Activated naive CD4-positive, alpha-beta T cell treated with anti-CD3 and anti-CD28 coated beads, Interleukin-2, amount 50 U/mL, for 24 hours (primary cell): ENCODE data around the gene DLGAP3.
"Not testable (repeated sequence)": the region's sequence is repeated elsewhere in the genome, so short reads cannot be mapped to it uniquely, and the experiment has no call there.

Experiments
- H3K27ac Mint-ChIP-seq: one replicate; pipeline ENCODE4 v1.8.0; 2021; ENCODE audit warnings: mild to moderate bottlenecking, mixed read lengths
- H3K27me3 Mint-ChIP-seq: one replicate; pipeline ENCODE4 v1.8.0; 2021; ENCODE audit warnings: mixed read lengths
- H3K36me3 Mint-ChIP-seq: one replicate; pipeline ENCODE4 v1.8.0; 2021; ENCODE audit warnings: mixed read lengths
- H3K4me1 Mint-ChIP-seq: one replicate; pipeline ENCODE4 v1.8.0; 2021; ENCODE audit warnings: mixed read lengths
- H3K4me3 Mint-ChIP-seq: one replicate; pipeline ENCODE4 v1.8.0; 2021; ENCODE audit warnings: mild to moderate bottlenecking, mixed read lengths
- H3K9me3 Mint-ChIP-seq: one replicate; pipeline ENCODE4 v1.8.0; 2021; ENCODE audit warnings: mixed read lengths

DLGAP3 gene

DNA sequence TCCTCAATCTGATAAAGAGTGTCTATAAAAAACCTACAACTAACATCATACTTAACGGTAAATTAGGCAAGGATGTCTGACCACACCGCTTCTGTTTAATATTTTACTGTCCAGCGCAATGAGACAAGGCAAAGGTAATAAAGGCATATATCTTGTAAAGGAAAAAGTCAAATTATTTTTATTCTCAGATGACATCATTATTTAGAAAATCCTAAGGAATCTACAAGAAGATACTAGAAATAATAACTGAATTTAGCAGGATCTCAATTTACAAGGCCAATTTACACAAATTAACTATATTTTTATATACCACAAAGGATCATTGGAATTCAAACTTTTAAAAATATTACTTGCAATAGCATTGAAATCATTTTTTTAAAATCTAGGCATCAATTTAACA lies 107.2 kb downstream of the DLGAP3 start:
- H3K27ac Mint-ChIP-seq = no peak overlapping the region
- H3K4me3 Mint-ChIP-seq = no peak overlapping the region
- H3K27me3 Mint-ChIP-seq = no peaks in the 10 kb centered on the region
- H3K4me1 Mint-ChIP-seq = no peaks in the 10 kb centered on the region
- peaks cover 2% of the 10 kb centered on the region for H3K36me3 Mint-ChIP-seq
- H3K9me3 Mint-ChIP-seq = no peaks in the 10 kb centered on the region

DNA sequence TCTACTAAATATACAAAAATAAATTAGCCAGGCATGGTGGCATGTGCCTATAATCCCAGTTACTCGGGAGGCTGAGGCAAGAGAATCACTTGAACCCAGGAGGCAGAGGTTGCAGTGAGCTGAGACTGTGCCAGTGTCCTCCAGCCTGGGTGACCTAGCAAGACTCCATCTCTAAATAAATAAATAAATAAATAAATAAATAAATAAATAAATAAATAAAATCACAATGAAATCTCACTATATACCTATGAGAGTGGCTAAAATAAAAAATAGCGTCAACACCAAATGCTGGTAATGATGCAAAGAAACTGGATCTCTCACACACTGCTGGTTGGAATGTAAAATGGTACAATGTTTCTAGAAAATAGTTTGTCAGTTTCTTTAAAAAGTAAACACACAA lies 110.6 kb downstream of the DLGAP3 start:
- H3K36me3 Mint-ChIP-seq, H3K9me3 Mint-ChIP-seq, H3K4me1 Mint-ChIP-seq, H3K4me3 Mint-ChIP-seq, H3K27ac Mint-ChIP-seq, H3K27me3 Mint-ChIP-seq: not testable (repeated sequence)

DNA sequence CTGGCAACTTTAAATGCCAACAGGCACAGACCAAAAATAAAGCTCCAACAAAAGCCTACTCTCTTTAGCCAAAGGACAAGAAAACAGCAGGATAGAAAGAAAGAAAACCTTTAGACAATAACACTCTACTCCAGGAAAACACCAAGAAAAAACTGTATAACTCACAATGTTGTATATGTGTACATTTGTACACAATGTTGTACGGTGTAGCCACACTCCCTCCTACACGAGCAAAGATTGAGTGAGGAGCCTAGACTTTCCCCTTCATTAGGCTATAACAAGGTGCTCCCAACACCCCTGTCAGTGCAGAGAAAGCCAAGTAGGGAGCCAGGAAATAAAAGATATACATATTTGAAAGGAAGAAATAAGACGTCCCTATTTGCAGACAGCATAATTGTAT lies 112.7 kb downstream of the DLGAP3 start:
- no peak overlapping the region for H3K27ac Mint-ChIP-seq
- no peaks in the 10 kb centered on the region for H3K4me1 Mint-ChIP-seq
- peaks cover 4% of the 10 kb centered on the region for H3K36me3 Mint-ChIP-seq
- no peak overlapping the region for H3K4me3 Mint-ChIP-seq
- H3K27me3 Mint-ChIP-seq = no peaks in the 10 kb centered on the region
- no peaks in the 10 kb centered on the region for H3K9me3 Mint-ChIP-seq

DNA sequence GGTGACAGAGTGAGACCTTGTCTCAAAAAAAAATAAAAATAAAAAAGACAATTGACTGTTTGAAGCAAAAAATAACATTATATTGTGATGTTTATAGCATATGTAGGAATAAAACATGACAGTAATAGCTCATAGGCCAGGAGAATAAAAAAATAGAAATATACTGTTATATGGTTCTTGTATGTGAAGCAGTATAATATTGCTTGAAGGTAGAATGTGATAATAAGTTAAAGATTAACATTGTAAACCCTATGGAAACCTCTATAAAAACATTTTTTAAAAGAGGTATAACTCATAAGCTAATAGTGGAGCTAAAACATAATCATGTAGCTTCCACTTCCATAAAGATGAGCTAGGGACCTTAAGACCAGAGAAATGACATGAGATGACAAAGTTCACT lies 113.1 kb downstream of the DLGAP3 start:
- no peak overlapping the region for H3K27ac Mint-ChIP-seq
- no peaks in the 10 kb centered on the region for H3K4me1 Mint-ChIP-seq

More for the DNA sequence above, 113.1 kb downstream of the DLGAP3 start:
- no peak overlapping the region for H3K4me3 Mint-ChIP-seq
- H3K27me3 Mint-ChIP-seq = no peaks in the 10 kb centered on the region
- H3K36me3 Mint-ChIP-seq = peaks cover 4% of the 10 kb centered on the region
- no peaks in the 10 kb centered on the region for H3K9me3 Mint-ChIP-seq
